GM19372 (cell line): ENCODE data around the gene ZBTB33.

Experiments used
- ATAC-seq: cut with Tn5 transposase; IDR thresholded peaks from one replicate; pipeline ENCODE4 v1.9.1; 2021; ENCODE audit warnings: mild to moderate bottlenecking, low read depth, moderate library complexity; ENCODE audit not compliant: unreplicated experiment

Gene ZBTB33

DNA sequence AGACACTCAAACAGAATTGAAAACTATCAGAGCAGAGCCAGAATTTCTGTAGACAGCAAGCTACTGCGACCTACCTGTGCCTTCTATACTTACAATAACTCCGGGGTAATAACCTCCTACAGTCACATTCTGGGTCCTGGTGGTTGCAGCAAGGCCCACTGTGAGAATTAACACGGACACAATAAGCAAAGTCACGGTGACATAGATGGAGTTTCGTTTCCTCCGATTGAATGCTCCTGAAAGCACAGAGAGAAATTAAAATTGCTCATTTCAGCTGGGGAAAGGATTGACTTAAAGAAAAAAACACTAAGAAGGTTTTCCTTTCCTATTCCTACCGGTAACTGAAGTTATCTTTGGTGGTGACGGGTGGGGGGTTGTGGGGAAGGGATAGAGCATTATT lies 53.6 kb downstream of the ZBTB33 start:
- no peak for ATAC-seq

DNA sequence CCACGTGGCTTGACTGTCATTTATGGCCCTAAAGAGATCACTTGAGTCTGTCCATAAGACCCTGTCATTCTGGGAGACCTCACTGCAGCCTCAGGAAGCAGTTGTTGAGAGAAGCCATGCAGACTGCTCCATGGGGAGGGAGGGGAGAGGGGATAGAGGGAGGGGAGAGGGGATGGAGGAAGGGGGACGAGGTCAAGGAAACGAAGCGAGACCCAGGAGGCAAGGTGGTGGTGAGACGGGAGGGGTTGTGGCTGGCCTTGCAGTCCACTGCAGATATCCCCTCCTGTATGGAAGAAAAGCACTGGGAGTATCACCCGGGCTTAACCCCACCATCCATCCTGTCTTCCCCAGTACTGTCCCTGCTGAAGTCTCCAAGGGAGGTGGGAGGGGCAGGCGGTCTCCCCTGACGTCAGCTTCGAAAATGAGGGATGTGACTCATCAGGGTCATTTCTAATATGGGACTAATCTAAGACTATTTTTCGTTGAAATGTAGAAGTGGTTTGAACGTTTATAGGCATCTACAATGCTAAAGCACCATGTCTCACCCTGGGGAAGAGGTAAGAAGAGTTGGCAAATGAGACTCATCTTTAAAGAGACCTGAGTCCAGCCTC lies 55.0 kb downstream of the ZBTB33 start:
- ATAC-seq = no peak

DNA sequence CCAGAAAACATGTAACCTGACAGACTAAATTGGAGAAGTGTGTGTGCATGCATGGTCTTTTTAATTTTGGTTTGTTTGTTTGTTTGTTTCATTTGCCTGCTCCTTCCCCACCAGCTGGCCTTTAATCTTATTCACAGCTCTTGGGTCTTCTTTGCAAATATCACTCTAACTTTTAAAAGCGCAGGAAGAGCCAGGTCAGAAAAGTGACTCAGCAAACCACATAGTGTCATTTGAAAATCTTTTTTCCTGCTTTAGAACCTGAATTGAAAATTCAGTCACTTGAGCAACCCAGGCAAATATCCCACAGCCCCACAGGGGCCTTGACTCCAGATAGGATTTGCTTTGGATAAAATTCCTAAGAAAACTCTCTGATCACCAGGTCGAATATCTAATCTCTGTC lies 56.0 kb downstream of the ZBTB33 start:
- no peak for ATAC-seq
